GM19395 (cell line): Measurements from ENCODE around the gene TMEM163.

Experiments
- ATAC-seq: cut with Tn5 transposase; IDR thresholded peaks from one replicate; pipeline ENCODE4 v1.9.1; 2021; ENCODE audit warnings: mild to moderate bottlenecking, moderate library complexity; ENCODE audit not compliant: unreplicated experiment

Gene TMEM163

DNA sequence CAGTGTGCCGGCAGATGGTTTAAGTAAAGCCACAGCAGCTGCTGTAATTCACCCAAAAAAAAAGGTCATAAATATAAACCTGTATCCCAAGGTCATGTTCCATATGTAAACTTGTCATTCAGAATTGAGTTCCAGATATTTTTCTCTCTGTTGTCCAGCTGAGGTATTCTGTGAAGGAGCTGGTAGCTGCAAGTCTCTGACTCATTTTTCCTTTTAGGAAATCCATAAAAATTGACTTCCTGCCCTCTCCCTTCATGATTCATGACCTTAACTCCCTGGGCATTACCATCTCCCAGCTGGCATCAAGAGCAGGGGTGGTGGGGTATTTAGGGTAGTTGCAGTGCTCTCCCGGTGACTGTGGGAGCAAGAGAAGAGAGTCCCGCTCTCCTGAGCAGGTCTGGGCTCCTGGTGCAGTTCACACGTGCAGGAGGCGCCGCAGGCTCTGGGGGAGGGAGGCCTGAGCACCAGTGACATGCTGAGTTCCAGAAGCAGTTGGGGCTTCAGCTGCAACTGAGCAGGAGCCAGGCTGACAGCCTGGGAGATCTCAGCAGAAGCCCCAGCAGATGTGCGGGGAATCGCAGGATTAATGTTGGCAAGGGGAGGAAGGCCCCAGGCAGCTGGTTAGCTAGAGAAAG lies 272.3 kb downstream of the TMEM163 start:
- no peak for ATAC-seq

DNA sequence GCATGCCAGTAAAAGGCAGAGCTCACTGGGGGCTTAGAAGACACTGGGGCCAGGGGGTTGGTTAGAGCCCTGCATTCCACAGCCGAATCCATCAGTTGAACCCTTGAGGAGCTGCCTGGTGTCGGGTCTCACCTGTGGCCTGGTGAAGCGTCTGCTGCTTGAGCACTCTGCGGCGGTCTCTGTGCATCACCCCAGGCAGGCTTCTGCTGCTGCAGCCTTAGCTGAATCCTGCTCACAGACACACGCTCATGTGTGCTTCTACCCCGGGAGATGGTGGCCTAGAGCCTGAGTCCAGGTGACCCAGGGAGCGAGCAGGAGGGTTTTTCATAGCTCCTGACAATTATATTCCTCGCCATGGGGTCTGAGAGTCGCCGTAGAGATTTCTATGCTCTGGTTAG lies 272.8 kb downstream of the TMEM163 start:
- no peak for ATAC-seq

DNA sequence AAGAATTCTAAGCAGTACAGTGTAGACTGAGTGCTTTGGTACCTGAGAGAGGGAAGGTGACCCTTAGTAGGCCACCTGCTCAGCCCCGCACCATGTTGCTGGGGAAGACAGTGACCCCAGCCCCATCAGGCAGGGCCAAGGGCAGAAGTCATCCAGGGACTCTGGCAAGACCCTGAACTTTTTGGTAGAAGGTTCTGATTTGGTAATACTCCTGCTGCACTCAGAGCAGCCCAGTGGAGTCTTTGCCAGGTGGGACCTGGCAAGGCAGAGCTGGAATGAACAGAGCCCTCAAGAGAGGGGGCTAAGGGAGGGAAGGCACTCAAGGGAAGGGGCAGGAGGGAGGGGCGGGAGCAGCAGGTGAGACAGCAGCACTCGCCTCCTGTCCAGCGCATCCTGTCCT lies 273.7 kb downstream of the TMEM163 start:
- no peak for ATAC-seq

DNA sequence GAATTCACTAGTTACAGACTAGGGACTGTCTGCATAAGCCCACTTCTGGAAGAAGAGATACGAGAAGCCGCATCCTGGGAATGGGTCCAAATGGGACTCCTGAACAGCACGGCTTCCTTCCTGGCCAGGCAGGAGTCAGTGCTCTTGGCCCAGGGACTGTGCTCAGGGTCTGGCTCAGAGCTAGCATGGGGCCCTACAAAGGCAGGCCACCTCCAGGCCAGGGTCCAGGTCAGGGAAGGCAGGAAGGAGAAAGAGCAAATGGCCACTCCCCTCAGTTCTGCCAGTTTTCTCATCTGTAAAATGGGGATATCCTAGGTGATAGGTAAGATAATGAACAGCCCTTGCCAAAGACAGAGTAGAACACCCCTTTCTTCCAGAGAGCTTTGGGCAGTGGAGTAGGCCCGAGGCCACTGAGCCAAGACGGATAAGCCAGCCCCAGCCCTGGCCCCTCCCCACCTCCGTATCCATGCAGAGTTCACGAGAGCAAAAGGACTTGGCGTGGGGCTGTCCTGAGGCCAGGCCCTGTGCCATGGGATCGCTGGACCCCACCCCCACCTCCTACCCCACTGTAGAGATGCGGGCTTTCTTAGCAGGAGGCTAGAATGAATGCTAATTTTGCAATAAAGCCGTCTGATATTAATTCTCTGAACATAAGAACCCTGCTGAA lies 274.9 kb downstream of the TMEM163 start:
- ATAC-seq: no peak

DNA sequence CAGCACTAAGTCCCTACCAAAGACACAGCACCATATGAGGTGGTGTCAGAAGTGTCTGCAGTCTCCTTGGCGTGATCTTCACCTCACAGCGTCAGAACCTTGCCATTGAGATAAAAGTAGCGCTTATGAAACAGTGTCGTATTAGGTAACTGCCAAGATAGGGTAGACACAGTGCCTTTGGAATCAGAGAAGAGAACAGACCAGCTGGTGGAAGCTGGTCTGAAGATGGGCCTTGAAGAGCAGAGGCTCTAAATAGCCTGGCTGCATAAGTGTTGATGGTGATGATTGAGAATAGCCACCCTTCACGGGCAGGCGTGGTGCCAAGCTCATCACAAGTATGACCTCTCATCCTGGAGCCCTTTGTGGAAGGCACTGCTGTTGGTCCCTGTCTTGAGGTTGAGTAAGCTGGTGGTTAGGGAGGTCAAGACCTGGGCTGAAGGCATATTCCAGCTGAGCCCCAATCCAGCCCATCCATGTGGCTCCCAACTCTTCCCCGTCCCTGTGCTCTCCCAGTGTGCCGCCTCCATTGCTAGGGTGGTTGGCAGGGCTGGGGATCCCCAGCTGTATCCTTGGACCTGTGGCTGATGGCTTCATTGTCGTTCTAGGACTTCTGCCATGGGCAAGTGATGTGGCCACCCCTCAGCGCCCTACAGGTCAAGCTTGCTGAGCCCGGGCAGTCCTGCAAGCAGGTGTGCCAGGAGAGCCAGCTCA lies 277.5 kb downstream of the TMEM163 start:
- ATAC-seq: no peak

DNA sequence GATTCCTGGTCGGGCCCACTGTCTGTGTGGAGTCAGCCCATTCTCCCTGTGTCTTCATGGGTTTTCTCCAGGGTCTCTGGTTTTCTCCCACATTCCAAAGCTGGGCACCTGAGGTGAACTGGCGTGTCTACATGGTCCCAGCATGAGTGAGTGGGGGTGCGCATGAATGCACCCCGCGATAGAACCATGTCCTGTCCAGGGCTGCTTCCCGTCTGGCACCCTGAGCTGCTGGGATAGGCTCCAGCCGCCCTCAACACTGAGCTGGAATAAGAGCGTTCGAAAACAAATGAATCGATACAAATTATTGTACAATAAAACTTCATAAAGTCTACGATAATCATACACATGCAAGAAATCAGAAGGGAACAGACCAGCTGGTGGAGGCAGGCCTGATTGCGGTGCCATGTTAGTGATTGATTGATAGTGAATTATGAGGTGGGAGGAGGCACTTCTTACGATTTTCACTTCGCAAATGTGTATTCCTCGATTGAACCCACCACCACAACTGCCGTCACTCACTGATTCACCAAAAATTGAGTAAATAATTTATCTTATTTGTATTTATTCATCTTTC lies 278.4 kb downstream of the TMEM163 start:
- ATAC-seq: no peak

DNA sequence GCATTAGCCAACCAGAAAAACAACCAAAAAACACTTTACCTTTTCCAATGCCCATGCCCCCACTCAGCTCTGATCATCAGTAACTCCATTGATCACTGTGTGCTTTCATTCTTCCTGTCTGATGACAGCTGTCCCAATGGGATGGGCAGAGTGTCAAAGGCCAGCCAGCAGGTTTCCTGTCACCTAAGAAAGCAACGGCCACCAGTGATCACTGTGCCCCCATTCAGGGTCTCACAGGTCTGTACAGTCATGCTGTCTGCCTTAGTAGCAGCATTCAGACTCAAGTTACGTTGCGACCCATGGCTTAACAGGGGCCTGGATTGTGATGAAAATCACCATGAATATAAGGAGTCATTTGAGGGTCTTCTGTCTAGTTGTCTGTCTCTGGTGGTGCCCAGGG lies 280.4 kb downstream of the TMEM163 start:
- ATAC-seq: no peak

DNA sequence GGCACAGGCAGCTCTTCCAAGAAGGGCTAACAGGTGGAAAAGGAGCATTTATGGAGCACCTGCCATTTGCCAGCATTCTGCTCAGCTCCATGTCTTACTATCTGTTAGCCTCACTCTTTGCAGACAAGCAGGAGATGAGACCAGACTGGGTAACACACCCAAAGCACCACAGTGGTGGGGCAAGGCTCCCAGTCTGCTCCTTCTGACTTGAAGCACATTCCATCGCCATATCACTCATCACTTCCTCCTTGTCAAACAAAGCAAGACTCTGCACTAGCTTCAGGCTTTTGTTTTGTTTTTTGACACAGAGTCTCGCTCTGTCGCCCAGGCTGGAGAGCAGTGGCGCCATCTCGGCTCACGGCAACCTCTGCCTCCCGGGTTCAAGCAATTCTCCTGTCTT lies 282.1 kb downstream of the TMEM163 start:
- ATAC-seq: no peak

DNA sequence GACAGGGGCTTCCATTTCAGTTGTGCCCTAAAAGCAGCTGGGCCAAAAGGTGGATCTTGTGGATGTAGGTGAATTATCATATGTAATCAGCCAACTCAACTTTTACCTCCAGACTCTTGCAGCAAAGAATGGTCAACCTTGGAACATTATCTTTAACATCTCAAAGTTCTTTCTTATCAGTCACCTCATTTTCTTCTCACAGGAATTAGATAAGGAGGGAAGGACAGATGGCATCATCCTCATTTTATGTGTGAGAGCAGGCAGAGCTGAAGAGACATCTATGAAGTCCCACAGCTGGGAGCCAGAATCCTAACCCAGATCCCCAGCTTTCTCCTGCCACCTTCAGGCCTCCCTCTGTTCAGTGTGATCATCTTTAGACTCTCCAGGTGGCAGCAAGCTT lies 282.9 kb downstream of the TMEM163 start:
- ATAC-seq: no peak

DNA sequence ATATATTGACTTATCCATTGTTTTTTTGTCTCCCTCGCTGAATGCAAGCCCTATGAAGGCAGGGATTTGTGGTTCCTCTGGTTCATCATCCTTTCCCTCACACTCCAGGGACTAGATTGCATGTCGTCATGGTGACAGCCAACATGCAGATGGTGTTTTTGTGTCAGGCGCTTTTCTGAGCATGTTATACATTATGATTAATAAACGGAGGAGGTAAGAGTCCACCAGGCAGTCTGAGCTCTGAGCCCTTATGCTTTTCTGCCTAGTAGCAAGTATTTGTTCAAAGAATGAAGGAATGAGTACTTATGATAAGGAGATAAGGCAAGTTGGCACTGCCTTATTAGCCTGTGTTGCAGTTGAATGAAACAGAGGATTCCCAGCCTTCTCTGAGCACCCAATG lies 283.3 kb downstream of the TMEM163 start:
- ATAC-seq: no peak

DNA sequence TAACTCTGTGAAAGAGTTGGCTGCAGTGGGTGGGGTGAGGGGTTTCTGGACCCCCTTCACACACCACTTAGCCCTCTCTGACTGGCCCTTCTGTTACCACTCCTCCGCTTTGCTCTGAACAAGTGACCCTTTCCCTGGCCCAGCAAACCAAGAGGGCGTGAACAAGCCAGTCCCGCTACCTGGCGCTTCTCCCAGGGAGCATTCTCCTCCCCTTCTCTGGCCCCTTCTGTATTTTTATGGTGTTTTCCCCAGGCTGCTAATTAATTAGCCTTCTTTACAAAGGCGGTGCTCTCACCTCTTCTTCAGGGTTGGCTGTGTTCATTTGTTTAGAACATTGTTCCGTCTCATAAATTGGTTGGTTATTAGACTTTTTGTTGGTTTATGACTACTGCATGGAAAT lies 284.8 kb downstream of the TMEM163 start:
- no peak for ATAC-seq

DNA sequence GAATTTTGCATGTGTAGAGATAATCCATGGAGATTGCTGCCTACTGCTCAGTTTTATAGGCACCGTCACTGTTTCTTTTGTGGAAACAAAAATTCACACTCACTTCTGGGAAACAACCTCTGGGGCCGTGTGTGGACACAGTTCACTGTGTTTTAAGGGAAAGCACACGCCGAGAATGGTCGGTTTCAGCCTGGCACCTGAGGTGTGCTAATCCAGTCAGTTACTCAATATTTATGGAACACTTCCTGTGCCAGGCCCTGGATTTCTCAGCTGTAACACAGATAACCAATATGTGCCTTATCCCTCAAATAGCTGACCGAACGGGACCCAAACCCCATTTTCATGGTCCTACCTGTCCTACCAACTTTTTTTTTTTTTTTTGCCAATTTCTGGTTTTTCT lies 285.3 kb downstream of the TMEM163 start:
- ATAC-seq: no peak

DNA sequence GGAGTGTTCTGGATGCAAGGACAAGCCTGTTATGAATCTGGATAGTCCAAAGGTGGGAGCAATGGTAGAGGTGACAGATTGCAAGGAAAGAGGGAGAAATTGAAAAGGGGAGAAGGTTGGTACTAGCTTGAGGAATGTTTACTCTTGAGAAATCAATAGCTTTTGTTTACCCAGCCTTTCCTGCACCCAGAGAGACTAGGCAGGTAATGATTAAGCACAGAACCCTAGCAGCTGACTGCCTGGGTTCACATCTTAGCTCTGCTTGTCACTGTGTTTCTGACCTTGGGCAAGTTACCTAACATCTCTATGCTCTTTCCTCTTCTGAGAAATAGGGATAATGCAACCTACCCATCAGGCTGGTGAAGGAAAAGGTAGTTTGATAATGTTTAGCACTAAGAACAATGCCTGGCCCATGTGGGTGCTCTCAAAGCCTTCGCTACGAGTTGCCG lies 286.3 kb downstream of the TMEM163 start:
- ATAC-seq: no peak

DNA sequence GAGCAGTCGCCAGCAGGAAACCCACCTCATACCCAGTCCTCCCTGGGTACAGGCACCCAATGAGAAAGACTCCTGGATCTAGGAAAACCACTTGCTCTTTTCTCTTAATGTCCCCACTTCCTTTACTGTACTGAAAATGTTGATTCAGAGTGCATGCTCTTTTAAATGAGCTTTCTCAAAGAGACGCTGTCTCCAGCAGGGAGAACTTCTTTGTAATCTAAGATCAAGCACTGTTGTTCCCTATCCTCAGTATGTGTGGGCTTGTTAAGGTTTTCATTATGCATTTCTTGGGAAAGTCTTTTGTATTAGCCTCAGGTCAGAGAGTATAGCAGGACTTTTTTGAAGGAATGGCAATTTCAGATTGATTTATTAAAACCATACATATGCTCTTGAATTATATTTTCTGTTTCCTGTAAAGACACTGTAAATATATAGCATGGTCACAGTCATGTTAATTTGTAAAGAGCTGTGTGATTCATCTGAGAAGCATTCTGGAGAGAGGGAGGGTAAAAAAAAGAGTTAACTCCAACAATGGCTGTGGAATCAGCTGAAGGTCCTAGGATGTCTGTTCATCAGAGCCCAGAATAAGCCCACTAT lies 286.9 kb downstream of the TMEM163 start:
- ATAC-seq: no peak

DNA sequence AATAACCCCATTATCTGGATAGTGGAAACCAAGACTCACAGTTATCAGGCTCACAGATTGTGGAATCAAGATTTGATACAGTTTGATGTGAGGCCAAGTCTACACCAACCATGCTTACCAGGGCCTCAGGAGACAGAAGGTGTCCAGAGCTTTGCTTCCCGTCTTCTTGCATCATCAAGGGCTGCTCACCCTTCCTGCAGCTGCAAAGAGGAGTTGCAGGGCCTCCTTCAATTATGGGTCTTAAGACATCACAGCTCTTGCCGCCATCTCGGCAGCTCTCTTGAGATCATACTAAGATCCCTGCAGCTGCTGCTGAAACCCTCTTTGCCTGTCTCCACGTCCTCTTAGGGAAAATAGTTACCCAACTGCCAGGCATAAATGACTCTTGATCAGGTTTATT lies 288.9 kb downstream of the TMEM163 start:
- ATAC-seq: no peak

DNA sequence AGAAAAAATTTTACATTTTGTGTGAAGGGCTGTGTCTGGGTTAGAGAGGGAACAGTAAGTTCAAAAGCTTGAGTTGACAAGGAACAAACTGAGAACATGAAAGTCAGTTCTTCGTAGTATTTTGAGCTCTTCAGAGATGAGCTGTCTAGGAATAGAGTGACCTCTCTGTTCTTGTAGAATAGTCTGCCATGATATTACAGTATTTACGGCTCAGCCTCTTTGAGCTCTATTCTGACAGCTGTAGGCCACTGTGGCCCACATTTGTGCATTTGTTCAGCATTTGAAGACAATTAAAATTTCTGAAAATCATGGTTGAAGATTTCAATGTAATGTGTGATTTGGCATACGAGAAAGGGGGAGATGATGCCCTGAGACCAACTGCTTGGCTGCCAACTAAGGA lies 292.1 kb downstream of the TMEM163 start:
- no peak for ATAC-seq

DNA sequence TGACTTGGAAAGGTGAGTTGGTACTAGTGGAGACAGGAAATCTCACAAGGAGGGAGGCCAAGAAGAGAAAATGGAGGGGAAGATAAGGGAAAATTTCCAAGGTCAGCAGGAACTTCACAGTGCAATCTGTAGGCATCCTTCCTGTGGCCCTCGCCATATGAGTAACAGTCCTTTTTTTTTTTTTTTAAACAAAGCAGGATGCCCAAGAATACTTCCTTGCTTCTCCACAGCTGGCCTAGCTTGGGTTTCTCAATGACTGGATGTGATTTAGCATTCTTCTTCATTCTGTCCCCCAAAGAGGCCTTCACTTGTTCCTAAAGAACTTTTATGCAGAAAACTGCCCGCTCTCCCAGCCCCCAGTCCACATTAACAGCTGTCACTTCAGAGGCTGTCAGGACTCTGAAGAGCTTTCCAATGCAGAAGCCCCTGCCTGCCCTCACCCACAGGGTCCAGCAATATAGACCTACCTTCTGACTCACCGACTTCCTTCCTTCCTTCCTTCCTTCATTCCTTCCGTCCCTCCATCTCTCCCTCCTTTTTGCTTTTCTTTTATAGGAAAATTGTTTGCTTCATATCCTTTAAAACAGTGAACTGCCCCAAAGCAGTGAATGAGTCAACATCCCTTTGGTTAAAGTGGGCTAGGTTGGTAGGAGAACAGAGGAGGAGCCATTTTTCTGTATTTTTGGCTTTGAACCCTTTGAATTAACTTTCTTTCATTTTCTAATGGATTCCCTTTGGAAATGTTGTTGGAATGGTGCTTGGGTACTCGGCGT lies 292.9 kb downstream of the TMEM163 start:
- no peak for ATAC-seq

DNA sequence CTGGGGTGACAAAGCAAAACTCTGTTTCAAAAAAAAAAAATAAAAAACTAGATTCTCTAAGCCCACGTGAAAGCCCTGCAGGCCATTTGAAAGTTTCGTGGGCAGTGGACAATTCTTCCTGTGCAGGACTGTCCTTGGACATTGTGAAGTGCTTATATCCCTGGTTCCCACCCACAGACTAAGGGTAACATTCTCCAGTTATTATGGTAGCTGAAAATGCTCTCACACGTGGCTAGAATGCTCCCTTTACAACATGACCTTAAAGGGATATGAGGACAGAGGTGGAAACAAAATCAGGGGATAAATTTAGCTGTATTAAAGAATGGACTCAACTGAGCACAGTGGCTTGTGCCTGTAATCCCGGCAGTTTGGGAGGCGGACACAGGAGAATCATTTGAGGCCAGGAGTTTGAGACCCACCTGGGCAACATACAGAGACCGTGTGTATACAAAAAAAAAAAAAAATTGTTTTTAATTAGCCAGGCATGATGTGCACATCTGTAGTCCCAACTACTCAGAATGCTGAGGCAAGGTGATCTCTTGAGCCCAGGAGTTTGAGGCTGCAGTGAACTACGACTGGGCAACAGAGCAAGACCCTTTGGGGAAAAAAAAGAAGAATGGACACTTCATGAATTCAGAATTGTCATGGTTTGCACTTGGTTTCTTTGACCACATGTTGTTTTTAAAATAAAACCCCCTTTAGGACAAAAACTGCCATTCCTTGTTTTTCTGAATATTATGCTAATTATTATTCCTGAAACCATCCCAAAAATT lies 297.1 kb downstream of the TMEM163 start:
- no peak for ATAC-seq

DNA sequence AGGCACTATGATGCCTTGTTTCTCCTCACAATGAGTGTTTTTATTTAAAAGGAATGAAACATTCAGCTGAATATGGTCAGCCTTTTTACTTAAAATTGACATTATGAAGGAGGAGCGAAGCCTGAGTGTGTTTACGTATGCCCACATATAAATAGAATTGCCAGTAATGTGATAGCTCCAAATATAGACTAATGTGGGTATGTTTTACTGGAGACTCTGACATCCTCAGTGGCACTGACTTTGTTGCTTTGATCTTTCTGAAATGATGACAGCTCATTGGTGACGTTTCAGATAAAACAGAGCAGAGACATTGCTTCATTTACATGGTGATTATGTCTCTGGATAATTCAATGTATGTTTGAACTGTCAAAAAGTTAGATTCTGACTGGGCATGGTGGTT lies 297.9 kb downstream of the TMEM163 start:
- no peak for ATAC-seq

DNA sequence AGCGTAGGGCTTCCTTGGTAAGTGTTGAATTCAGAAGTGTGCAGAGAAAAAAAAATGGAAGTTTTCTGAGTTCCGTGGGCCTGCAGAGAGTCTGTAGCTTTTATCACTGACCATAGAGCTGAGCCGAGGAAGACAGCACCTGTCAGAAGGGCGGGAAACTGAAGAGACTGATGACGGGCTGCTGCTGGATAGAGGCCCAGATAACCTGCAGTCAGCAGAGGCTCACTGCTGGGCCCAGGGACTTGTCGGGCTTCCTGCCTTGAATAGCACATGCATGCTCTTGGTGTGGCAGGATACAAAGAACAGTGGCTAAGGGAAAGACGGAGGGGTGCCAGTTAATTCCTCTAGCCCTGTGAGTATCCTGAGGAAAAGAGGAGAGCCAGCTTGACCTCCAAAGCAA lies 298.5 kb downstream of the TMEM163 start:
- ATAC-seq: no peak
